GM18517 (cell line): Measurements from ENCODE around the gene KCNB1.

Experiments
- ATAC-seq: cut with Tn5 transposase; IDR thresholded peaks from one replicate; pipeline ENCODE4 v1.9.1; 2021; ENCODE audit warnings: mild to moderate bottlenecking, moderate library complexity; ENCODE audit not compliant: unreplicated experiment

KCNB1 gene

DNA sequence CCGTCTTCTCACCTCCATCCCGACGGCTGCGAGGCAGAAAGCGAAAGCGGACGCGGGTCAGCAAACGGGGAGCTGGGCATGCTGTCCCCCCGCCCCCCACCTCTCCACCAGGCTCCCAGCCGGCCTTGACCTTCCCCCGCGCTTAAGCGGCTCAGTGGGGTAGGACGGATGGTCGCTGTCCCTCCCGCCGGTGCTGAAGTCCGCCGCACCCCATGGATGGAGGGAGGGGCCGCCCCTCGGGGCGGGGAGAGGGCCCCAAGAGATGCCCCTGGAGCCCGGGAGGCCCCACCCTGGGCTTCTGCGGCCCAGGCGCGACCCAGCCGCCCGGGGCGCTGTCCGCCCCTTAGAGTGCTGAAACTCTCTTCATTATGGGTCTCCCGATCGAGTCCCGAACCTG, at the start of gene KCNB1:
Gene KCNB1 (minus strand): TSS at position 48 of the 397 bp plus-strand sequence. CDS start 188 bp downstream, outside the sequence.
- no peak for ATAC-seq

DNA sequence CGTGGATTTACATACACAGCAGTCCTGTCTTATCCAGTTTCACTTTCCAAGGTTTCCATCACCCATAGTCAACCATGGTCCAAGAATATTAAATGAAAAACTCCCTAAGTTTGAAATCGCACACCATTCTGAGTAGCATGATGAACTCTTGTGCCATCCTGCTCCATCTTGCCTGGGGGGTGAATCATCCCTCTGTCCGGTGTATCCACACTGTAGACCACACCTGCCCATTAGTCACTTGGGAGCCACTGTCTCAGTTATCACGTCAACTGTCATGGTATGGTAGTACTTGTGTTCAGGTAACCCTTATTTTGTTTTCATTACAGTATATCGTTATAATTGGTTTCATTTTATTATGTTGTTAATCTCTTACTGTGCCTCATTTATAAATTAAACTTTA, 47.0 kb upstream of the KCNB1 start:
- ATAC-seq = no peak

- ATAC-seq = no peak
Measured at GRCh38 chr20:49526568-49526967, 44.1 kb upstream of the KCNB1 start.

- no peak for ATAC-seq
Measured at GRCh38 chr20:49526056-49526455, 43.6 kb upstream of the KCNB1 start.

DNA sequence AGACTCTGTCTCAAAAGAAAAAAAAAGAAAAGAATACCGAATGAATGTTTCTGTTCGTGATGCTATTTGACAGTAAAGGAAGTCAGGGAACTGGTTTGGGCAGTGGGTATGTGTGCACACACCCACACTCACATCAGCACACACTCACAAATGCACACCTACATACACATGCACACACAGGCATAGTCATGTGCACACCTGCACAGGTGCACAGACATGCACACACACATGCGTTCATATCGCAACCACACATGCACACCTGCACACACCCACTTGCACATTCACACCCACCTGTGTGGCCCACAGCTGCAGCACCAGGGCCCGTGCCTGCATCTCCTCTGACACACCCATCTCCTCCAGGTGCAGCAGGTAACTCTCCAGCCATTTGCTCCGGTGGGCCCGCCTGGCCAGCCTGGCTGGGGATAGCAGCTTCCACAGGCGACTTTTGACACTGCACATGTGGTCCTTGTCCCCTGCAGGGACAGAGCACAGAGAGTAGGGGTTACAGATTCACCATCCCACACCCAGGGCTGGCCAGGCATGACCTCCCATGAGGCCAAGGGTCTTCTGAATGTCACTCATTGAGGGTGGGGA, 41.4 kb upstream of the KCNB1 start:
- no peak for ATAC-seq

DNA sequence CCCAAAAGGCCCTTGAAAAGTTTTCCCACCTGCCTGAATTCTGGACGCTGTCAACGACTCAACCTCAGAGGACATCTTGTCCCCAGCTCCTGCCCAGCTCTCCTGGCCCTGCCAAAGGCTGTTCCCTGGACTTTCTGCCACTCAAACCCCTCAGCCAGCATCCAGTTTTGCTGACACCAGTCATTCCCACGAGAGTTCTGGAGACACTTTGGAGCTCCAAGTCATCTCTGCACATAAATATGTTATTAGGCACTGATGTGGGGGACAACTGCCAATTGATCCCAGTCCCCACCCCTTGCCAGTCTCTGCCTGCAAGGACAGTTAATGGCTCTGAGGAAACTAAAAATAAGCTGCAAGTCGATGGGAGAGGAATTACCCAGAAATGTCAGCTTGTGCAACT, 38.9 kb upstream of the KCNB1 start:
- no peak for ATAC-seq

GRCh38 chr20:49519777-49520359, 37.4 kb upstream of the KCNB1 start:
- ATAC-seq = no peak

DNA sequence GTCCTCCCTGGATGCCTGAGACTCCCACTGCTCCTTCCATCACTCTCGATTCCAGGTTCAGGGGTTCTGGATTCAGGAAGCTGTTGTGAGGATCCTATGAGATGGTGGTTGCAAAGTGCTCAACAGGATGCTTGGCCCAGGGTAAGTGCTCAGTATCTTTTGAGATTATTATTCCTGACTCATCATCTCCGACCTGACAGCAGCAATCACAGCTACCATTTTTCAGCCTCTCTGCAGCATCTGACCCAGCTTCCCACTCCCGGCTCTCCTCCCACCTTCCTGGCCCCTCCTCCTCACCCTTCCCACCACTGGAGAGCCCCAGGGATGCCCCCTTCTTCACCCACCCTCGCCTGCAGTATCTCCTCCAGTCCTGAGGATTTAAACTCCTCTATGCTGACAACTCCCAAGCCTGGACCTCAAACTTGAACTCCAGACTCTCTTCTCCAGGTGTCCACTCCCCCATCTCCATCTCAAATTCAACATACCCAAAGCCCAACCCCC, 36.8 kb upstream of the KCNB1 start:
- no peak for ATAC-seq

DNA sequence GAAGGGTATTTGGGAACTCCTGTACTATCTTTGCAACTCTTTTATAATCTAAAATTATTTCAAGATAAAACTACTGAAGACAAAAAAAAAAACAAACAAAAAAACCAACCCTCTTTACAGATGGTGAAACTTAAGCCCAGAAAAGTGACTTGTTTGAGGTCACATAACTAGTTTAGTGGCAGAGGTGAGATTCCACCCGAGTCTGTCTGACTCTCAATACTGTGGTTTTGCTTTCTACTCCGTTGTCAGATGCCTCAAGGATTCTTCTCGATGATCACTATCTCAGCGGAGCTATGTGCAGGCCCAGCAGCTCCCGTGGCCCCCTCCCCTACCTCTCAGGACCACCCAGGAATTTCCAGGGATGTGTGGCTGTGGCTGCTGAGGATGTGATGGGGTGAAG, 36.1 kb upstream of the KCNB1 start:
- no peak for ATAC-seq

DNA sequence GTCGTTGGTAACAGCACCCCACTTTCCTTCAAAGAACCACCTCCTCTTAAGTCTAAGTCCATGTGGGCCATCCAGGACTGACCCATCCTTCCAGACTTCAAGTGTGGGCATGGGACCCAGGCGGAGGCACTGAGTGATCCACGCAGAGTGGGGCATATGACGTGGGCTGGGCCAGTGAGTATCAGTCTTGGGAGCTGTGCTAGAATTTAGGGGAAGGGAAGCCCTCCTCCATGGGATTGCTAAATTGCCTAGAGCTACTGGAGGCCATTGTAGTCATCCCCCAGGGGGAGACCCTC, 35.3 kb upstream of the KCNB1 start:
- ATAC-seq = no peak

DNA sequence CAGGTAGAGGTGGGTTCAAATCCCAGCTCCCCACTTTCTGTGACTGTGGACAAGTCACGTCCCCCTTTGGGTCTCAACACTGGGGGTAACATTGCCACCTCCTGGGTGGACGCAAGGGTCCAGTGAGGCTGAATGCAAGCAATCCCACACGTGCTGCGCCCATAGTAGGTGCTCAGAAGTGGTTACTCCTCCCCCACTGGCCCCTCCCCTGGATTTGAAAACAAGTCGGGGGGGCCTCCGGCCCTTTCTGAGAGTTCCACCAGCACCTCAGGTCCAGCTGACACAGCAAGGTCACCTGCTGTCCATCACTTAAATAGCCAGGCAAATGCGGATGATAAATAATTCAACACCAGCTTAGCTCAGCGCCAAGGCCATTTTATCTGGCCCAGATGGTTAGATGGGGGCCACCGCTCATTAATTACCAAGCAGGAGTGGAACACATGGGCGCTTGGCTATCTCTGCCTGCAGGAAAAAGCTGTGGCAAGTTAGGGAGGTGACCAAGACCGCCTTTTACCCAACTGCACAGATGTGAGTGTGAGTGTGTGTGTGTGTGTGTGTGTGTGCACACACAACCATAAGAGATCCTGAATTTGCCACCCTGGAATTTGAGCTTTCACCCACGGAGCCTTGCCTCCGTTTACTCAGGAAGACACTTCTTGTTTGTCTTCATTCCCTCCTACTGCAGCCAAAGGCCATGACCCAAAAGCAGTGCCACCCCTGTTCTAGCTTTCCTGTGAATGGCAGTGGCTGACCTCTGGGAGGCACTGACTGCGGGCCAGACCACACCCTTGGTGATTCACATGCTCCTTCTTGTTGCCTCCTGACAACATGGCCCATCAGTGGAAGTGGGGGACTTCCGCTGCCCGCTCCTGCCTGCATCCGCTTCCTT, 34.7 kb upstream of the KCNB1 start:
- ATAC-seq = no peak

- no peak for ATAC-seq
Measured at GRCh38 chr20:49515586-49515985, 33.1 kb upstream of the KCNB1 start.

DNA sequence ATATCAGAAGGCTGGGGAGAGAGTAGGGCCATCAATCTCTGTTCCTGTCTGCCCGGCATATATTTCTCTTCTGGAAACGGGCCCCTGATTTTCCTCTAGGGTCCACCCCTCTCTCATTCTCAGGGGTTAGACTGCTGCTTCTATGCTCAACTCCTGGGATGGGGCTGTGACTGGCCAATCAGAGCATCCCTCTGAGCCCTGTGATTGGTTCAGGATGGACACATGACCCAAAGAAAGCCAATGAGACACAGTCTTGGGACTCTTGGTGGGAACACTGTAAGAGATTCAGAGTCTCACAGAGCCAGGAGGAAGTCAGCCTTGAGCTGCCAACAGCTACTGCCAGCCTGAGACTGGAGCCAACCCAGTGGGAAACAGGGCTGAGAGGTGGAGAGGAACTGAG, 31.0 kb upstream of the KCNB1 start:
- no peak for ATAC-seq

- ATAC-seq = no peak
Measured at GRCh38 chr20:49513009-49513408, 30.5 kb upstream of the KCNB1 start.

GRCh38 chr20:49511788-49512525, 29.5 kb upstream of the KCNB1 start:
- no peak for ATAC-seq

DNA sequence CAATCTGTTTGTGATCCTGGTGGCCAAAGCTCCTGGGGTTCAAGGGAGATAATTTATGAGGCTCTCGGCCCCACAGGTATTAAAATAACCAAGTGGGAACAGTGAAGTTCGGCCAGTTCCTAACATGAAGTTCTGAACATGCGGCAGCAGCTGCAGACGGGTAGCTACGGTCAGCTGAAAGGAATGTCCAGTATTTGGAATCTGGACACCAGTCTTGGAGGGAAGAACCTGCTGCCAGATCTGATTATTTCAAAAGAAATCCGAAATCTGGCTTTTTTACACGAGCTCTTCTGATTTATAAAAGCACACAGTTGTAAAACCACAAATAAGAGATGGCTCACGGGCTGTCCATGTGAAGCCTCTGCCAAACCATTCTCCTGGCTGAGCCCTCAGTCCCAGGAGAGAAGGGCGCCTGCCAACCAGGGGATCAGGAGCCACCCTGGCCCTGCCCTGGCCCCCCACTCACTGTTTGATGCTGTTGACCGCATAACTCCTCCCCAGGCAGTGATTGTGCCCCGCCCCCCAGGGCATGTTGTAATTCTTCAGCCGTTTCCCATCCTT, 28.2 kb upstream of the KCNB1 start:
- ATAC-seq = no peak

GRCh38 chr20:49508435-49509199, 26.1 kb upstream of the KCNB1 start:
- ATAC-seq = no peak

- ATAC-seq = no peak
Measured at GRCh38 chr20:49507741-49508434, 25.4 kb upstream of the KCNB1 start.

DNA sequence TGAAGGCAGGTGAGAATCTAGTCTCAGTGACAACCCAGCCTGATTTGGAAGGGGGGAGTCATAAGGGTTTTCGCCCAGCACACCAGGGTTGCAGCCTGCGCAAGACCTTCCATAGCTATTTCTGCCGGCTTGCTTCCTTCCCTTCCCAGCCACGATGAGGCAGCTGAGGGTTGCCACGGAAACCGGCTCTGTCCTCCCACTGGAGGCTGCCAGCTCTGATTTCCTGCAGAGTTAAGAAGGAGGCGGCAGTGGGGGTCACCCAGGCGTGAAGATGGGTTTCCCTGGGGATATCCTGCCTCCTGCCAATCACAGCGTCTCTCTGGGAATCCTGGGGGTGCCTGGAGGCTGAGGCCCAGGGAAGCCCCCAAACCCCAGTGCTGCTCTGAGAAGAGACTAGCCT, 23.1 kb upstream of the KCNB1 start:
- no peak for ATAC-seq

- ATAC-seq = no peak
Measured at GRCh38 chr20:49503176-49503575, 20.7 kb upstream of the KCNB1 start.
